Stimulated activated CD8-positive, alpha-beta memory T cell treated with anti-CD3 and anti-CD28 coated beads, Interleukin-7, amount 100 ng/mL, for 4 hours (primary cell): ENCODE results near the gene AGBL1.
"Not testable (repeated sequence)": the region's sequence is repeated elsewhere in the genome, so short reads cannot be mapped to it uniquely, and the experiment has no call there.

ENCODE experiments used
- DNase-seq, 2 donors: peaks; one replicate each; pipeline ENCODE4 v3.0.0-alpha.2; 2020; ENCODE audit warnings: low read depth in 2 of 2

The AGBL1 gene

GRCh38 chr15:86872782-86873181, 793.1 kb downstream of the AGBL1 start:
- DNase-seq = no peak

GRCh38 chr15:86875067-86875466, 795.4 kb downstream of the AGBL1 start:
- DNase-seq = no peak

GRCh38 chr15:86876387-86876944, 796.8 kb downstream of the AGBL1 start:
- DNase-seq = no peak

GRCh38 chr15:86877171-86877631, 797.5 kb downstream of the AGBL1 start:
- no peak for DNase-seq

GRCh38 chr15:86878844-86879243, 799.2 kb downstream of the AGBL1 start:
- DNase-seq = not testable (repeated sequence)

GRCh38 chr15:86879250-86880229, 799.9 kb downstream of the AGBL1 start:
- DNase-seq = no peak

- DNase-seq = no peak
Observed at GRCh38 chr15:86885616-86886015, 805.9 kb downstream of the AGBL1 start.

GRCh38 chr15:86892774-86893449, 813.2 kb downstream of the AGBL1 start:
- DNase-seq = no peak

- no peak for DNase-seq
Observed at GRCh38 chr15:86894269-86894668, 814.6 kb downstream of the AGBL1 start.

GRCh38 chr15:86903642-86904421, 824.2 kb downstream of the AGBL1 start:
- DNase-seq = no peak

GRCh38 chr15:86905625-86906256, 826.1 kb downstream of the AGBL1 start:
- DNase-seq = no peak

- no peak for DNase-seq
Observed at GRCh38 chr15:86906376-86906775, 826.7 kb downstream of the AGBL1 start.

- DNase-seq = no peak
Observed at GRCh38 chr15:86911022-86911421, 831.4 kb downstream of the AGBL1 start.

- no peak for DNase-seq
Observed at GRCh38 chr15:86912661-86913060, 833.0 kb downstream of the AGBL1 start.

GRCh38 chr15:86915811-86916331, 836.2 kb downstream of the AGBL1 start:
- no peak for DNase-seq

- DNase-seq = no peak
Observed at GRCh38 chr15:86916671-86917360, 837.1 kb downstream of the AGBL1 start.

GRCh38 chr15:86917361-86917671, 837.6 kb downstream of the AGBL1 start:
- DNase-seq = no peak

GRCh38 chr15:86919581-86919980, 839.9 kb downstream of the AGBL1 start:
- no peak for DNase-seq

GRCh38 chr15:86929461-86929860, 849.8 kb downstream of the AGBL1 start:
- DNase-seq = no peak

GRCh38 chr15:86932456-86932855, 852.8 kb downstream of the AGBL1 start:
- DNase-seq = no peak

GRCh38 chr15:86935841-86936240, 856.2 kb downstream of the AGBL1 start:
- DNase-seq = no peak
